GM23338 (cell line): ENCODE results near the gene ZNF248.

Experiments
- CREB1 ChIP-seq: fragments of 250-450 bp; sonication (Bioruptor Pico); IDR thresholded peaks from 2 replicates; pipeline ENCODE4 v1.5.0; 2020; ENCODE audit warnings: low read depth, mild to moderate bottlenecking, moderate library complexity
- EZH2 ChIP-seq: fragments of 200-600 bp; sonication (generic); IDR thresholded peaks from one replicate; pipeline ENCODE4 v1.8.0; 2017; ENCODE audit warnings: antibody characterized with exemption, mild to moderate bottlenecking, low read depth; ENCODE audit not compliant: unreplicated experiment
- EZH2phosphoT487 ChIP-seq: fragments of 200-600 bp; sonication (generic); IDR thresholded peaks from one replicate; pipeline ENCODE4 v1.8.1; 2018; ENCODE audit warnings: antibody characterized with exemption; ENCODE audit not compliant: unreplicated experiment
- JUNB ChIP-seq: IDR thresholded peaks from one replicate; pipeline ENCODE4 v1.6.1; 2016; ENCODE audit warnings: antibody characterized with exemption; ENCODE audit not compliant: unreplicated experiment
- POLR2AphosphoS5 ChIP-seq: IDR thresholded peaks from 2 replicates; pipeline ENCODE4 v1.6.1; 2016; ENCODE audit warnings: antibody characterized with exemption, low read depth
- ZNF114 ChIP-seq: fragments of 250-450 bp; sonication (Bioruptor Pico); IDR thresholded peaks from 2 replicates; pipeline ENCODE4 v1.5.0; 2020; ENCODE audit warnings: mild to moderate bottlenecking, moderate library complexity
- ZNF331 ChIP-seq: fragments of 250-450 bp; sonication (Bioruptor Pico); IDR thresholded peaks from 2 replicates; pipeline ENCODE4 v1.5.0; 2020; ENCODE audit warnings: low read depth, mild to moderate bottlenecking, moderate library complexity
- TF ChIP-seq, protein P1 (sequence below), 2 experiments: fragments of 200-600 bp in 1 of 2; sonication (generic) in 1 of 2; conservative IDR thresholded peaks; 2 replicates each; pipeline versions ENCODE4 v1.5.1 to v1.6.1; 2016 to 2017; ENCODE audit warnings: antibody characterized with exemption in 2 of 2, low read depth in 2 of 2, mild to moderate bottlenecking in 2 of 2, moderate library complexity in 1 of 2
- TF ChIP-seq, protein P2 (sequence below): IDR thresholded peaks from one replicate; pipeline ENCODE4 v1.6.1; 2018; ENCODE audit warnings: antibody characterized with exemption; ENCODE audit not compliant: unreplicated experiment
- TF ChIP-seq, protein P3 (sequence below): IDR thresholded peaks from 2 replicates; pipeline ENCODE4 v1.6.1; 2016; ENCODE audit warnings: antibody characterized with exemption

DNA sequence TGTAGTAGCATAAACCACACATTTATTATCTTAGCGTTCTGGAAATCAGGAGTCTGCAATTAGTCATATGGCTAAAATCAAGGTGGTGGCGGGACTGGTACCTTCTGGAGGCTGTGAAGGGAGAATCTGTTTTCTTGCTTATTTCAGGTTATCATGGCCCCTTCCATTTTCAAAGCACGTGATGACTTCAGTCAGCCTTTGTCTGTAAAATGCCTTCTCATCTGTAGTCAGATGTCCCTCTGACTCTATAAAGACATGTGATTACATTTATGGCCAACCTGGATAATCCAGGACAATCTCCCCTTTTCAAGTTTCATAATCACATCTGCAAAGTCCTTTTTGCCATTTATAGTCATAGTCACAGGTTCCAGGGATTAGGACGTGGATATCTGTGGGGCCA is 15.5 kb upstream of the ZNF248 start:
- no peak for TF ChIP-seq POLR2AphosphoS5
- TF ChIP-seq, protein P1, sequence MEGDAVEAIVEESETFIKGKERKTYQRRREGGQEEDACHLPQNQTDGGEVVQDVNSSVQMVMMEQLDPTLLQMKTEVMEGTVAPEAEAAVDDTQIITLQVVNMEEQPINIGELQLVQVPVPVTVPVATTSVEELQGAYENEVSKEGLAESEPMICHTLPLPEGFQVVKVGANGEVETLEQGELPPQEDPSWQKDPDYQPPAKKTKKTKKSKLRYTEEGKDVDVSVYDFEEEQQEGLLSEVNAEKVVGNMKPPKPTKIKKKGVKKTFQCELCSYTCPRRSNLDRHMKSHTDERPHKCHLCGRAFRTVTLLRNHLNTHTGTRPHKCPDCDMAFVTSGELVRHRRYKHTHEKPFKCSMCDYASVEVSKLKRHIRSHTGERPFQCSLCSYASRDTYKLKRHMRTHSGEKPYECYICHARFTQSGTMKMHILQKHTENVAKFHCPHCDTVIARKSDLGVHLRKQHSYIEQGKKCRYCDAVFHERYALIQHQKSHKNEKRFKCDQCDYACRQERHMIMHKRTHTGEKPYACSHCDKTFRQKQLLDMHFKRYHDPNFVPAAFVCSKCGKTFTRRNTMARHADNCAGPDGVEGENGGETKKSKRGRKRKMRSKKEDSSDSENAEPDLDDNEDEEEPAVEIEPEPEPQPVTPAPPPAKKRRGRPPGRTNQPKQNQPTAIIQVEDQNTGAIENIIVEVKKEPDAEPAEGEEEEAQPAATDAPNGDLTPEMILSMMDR (conservative IDR thresholded peaks at IDR 0.05; ENCODE audit: low read depth in 2 of 2), result no peak
- TF ChIP-seq, protein P2, sequence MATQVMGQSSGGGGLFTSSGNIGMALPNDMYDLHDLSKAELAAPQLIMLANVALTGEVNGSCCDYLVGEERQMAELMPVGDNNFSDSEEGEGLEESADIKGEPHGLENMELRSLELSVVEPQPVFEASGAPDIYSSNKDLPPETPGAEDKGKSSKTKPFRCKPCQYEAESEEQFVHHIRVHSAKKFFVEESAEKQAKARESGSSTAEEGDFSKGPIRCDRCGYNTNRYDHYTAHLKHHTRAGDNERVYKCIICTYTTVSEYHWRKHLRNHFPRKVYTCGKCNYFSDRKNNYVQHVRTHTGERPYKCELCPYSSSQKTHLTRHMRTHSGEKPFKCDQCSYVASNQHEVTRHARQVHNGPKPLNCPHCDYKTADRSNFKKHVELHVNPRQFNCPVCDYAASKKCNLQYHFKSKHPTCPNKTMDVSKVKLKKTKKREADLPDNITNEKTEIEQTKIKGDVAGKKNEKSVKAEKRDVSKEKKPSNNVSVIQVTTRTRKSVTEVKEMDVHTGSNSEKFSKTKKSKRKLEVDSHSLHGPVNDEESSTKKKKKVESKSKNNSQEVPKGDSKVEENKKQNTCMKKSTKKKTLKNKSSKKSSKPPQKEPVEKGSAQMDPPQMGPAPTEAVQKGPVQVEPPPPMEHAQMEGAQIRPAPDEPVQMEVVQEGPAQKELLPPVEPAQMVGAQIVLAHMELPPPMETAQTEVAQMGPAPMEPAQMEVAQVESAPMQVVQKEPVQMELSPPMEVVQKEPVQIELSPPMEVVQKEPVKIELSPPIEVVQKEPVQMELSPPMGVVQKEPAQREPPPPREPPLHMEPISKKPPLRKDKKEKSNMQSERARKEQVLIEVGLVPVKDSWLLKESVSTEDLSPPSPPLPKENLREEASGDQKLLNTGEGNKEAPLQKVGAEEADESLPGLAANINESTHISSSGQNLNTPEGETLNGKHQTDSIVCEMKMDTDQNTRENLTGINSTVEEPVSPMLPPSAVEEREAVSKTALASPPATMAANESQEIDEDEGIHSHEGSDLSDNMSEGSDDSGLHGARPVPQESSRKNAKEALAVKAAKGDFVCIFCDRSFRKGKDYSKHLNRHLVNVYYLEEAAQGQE, result no peak
- TF ChIP-seq EZH2, result no peak
- no peak for TF ChIP-seq CREB1 (CRISPR knock-in tag)
- TF ChIP-seq EZH2phosphoT487, result no peak
- TF ChIP-seq, protein P3, sequence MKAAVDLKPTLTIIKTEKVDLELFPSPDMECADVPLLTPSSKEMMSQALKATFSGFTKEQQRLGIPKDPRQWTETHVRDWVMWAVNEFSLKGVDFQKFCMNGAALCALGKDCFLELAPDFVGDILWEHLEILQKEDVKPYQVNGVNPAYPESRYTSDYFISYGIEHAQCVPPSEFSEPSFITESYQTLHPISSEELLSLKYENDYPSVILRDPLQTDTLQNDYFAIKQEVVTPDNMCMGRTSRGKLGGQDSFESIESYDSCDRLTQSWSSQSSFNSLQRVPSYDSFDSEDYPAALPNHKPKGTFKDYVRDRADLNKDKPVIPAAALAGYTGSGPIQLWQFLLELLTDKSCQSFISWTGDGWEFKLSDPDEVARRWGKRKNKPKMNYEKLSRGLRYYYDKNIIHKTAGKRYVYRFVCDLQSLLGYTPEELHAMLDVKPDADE, result no peak
- TF ChIP-seq JUNB, result no peak
- TF ChIP-seq ZNF114 (CRISPR knock-in tag), result no peak
- no peak for TF ChIP-seq ZNF331 (CRISPR knock-in tag)
